GM23248 (cell line): Measurements from ENCODE around the gene TOLLIP.
"Not testable (repeated sequence)": the region's sequence is repeated elsewhere in the genome, so short reads cannot be mapped to it uniquely, and the experiment has no call there.

Experiments
- EZH2 ChIP-seq: fragments of 200-600 bp; sonication (generic); IDR thresholded peaks from 2 replicates; pipeline ENCODE4 v1.6.1; 2018; ENCODE audit warnings: antibody characterized with exemption, mild to moderate bottlenecking; ENCODE audit not compliant: insufficient read depth, poor library complexity, severe bottlenecking
- EZH2phosphoT487 ChIP-seq: fragments of 200-600 bp; sonication (generic); IDR thresholded peaks from 2 replicates; pipeline ENCODE4 v1.6.1; 2018; ENCODE audit warnings: antibody characterized with exemption, moderate library complexity, mild to moderate bottlenecking, low read depth; ENCODE audit not compliant: insufficient read depth

DNA sequence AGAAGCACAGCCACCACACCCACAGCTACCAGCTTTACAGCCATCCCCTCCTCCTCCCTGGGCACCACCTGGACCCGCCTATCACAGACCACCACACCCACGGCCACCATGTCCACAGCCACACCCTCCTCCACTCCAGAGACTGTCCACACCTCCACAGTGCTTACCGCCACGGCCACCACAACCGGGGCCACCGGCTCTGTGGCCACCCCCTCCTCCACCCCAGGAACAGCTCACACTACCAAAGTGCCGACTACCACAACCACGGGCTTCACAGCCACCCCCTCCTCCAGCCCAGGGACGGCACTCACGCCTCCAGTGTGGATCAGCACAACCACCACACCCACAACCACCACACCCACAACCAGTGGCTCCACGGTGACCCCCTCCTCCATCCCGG is 59.0 kb downstream of the TOLLIP start:
- not testable (repeated sequence) for TF ChIP-seq EZH2phosphoT487, EZH2
